HepG2 (cell line): Measurements from ENCODE around the gene NT5C3B. TPM values are rescaled to one million over a fixed set of nuclear protein-coding genes. Genes with fewer than 3 reads are reported as not detected.
A peak's percentile ranks its signal among the peaks of the same experiment; 100 is the strongest.

Experiments
- CEBPB ChIP-seq: IDR thresholded peaks from 2 replicates; pipeline ENCODE4 v1.6.1; 2011; ENCODE audit warnings: low read depth, low read length, improper control_type of control experiment, borderline replicate concordance
- DNMT1 ChIP-seq: sonication (generic); formaldehyde crosslinking; IDR thresholded peaks from 2 replicates; pipeline ENCODE4 v1.5.1; 2020; ENCODE audit warnings: mild to moderate bottlenecking, missing genetic modification reagents
- DR1 ChIP-seq: sonication (generic); formaldehyde crosslinking; IDR thresholded peaks from 2 replicates; pipeline ENCODE4 v1.8.0; 2021; ENCODE audit warnings: mild to moderate bottlenecking, missing genetic modification reagents, inconsistent platforms
- ELF4 ChIP-seq: sonication (generic); formaldehyde crosslinking; IDR thresholded peaks from 2 replicates; pipeline ENCODE4 v1.5.0; 2020; ENCODE audit warnings: missing genetic modification reagents, mild to moderate bottlenecking, moderate library complexity, borderline replicate concordance
- IRX3 ChIP-seq: sonication (generic); formaldehyde crosslinking; IDR thresholded peaks from 2 replicates; pipeline ENCODE4 v1.8.1; 2023; ENCODE audit warnings: mild to moderate bottlenecking, low read depth, missing genetic modification reagents, borderline replicate concordance
- JUND ChIP-seq: sonication (generic); formaldehyde crosslinking; IDR thresholded peaks from 2 replicates; pipeline ENCODE4 v1.8.0; 2022; ENCODE audit warnings: mild to moderate bottlenecking, missing genetic modification reagents
- MAFF ChIP-seq: IDR thresholded peaks from 2 replicates; pipeline ENCODE4 v1.6.1; 2011; ENCODE audit warnings: low read depth, low read length, improper control_type of control experiment
- MIXL1 ChIP-seq: IDR thresholded peaks from 2 replicates; pipeline ENCODE4 v1.6.1; 2016
- MXD4 ChIP-seq: IDR thresholded peaks from 2 replicates; pipeline ENCODE4 v1.6.1; 2016; ENCODE audit warnings: mild to moderate bottlenecking, missing biosample characterization, missing genetic modification reagents
- NCOA1 ChIP-seq: sonication (generic); formaldehyde crosslinking; IDR thresholded peaks from 2 replicates; pipeline ENCODE4 v1.9.0; 2021; ENCODE audit warnings: missing genetic modification reagents
- NR2F1 ChIP-seq, 2 experiments: fragments of 450-650 bp in 1 of 2; formaldehyde crosslinking in 1 of 2; IDR thresholded peaks; 2 replicates each; pipeline versions ENCODE4 v1.5.0 to v1.6.1; 2016 to 2020; ENCODE audit warnings: mild to moderate bottlenecking in 1 of 2, missing compliant biosample characterization in 1 of 2, missing genetic modification reagents in 1 of 2, moderate library complexity in 1 of 2
- SPEN ChIP-seq: sonication (generic); formaldehyde crosslinking; IDR thresholded peaks from 2 replicates; pipeline ENCODE4 v1.5.1; 2020; ENCODE audit warnings: low read depth, mild to moderate bottlenecking, missing genetic modification reagents
- SSRP1 ChIP-seq: IDR thresholded peaks from 2 replicates; pipeline ENCODE4 v1.6.1; 2016; ENCODE audit warnings: control low read depth
- TBP ChIP-seq: sonication (generic); formaldehyde crosslinking; IDR thresholded peaks from 2 replicates; pipeline ENCODE4 v1.5.0; 2020; ENCODE audit warnings: missing genetic modification reagents
- ZNF207 ChIP-seq: fragments of 450-650 bp; IDR thresholded peaks from 2 replicates; pipeline ENCODE4 v1.6.1; 2016; ENCODE audit warnings: antibody characterized with exemption, borderline replicate concordance
- ZNF224 ChIP-seq: sonication (generic); formaldehyde crosslinking; IDR thresholded peaks from 2 replicates; pipeline ENCODE4 v1.5.0; 2020; ENCODE audit warnings: mild to moderate bottlenecking, missing genetic modification reagents
- ZNF230 ChIP-seq: sonication (generic); formaldehyde crosslinking; IDR thresholded peaks from 2 replicates; pipeline ENCODE4 v1.4.0; 2020; ENCODE audit warnings: mild to moderate bottlenecking, missing genetic modification reagents
- ZNF326 ChIP-seq: sonication (generic); formaldehyde crosslinking; IDR thresholded peaks from 2 replicates; pipeline ENCODE4 v1.4.0; 2020; ENCODE audit warnings: missing genetic modification reagents, borderline replicate concordance
- ZNF550 ChIP-seq: sonication (generic); formaldehyde crosslinking; IDR thresholded peaks from 2 replicates; pipeline ENCODE4 v1.4.0; 2020; ENCODE audit warnings: mild to moderate bottlenecking, missing genetic modification reagents, borderline replicate concordance
- ZNF570 ChIP-seq: sonication (generic); formaldehyde crosslinking; IDR thresholded peaks from 2 replicates; pipeline ENCODE4 v1.4.0; 2020; ENCODE audit warnings: mild to moderate bottlenecking, missing genetic modification reagents, borderline replicate concordance
- ZNF614 ChIP-seq: IDR thresholded peaks from 2 replicates; pipeline ENCODE4 v1.6.1; 2018; ENCODE audit warnings: missing biosample characterization, missing genetic modification reagents, inconsistent platforms, borderline replicate concordance
- ZNF841 ChIP-seq: sonication (generic); formaldehyde crosslinking; IDR thresholded peaks from 2 replicates; pipeline ENCODE4 v1.8.1; 2023; ENCODE audit warnings: missing genetic modification reagents, borderline replicate concordance
- ZSCAN20 ChIP-seq: sonication (generic); formaldehyde crosslinking; IDR thresholded peaks from 2 replicates; pipeline ENCODE4 v1.4.0; 2020; ENCODE audit warnings: missing genetic modification reagents, mild to moderate bottlenecking, borderline replicate concordance
- ZSCAN21 ChIP-seq: sonication (generic); formaldehyde crosslinking; IDR thresholded peaks from 2 replicates; pipeline ENCODE4 v1.8.0; 2022; ENCODE audit warnings: mild to moderate bottlenecking, missing genetic modification reagents, moderate library complexity, borderline replicate concordance
- polyA plus RNA-seq, 8 experiments: library from polyadenylated mRNA; depleted of rRNA in 3 of 8; stranded (reverse) in 7 of 8; unstranded in 1 of 8; fragments of >200 nt; fragmentation: Illumina TruSeq in 4 of 8; extraction: Trizol in 4 of 8; gene quantifications; 2 replicates each; pipeline versions ENCODE4 v1.2.1 to v1.2.3, GENCODE V29; 2011 to 2016; ENCODE audit warnings: low read depth in 4 of 8, missing spikeins in 1 of 8, mixed read lengths in 1 of 8; ENCODE audit not compliant: insufficient read depth in 1 of 8
- total RNA-seq, 5 experiments: library from RNA; depleted of rRNA; stranded (reverse); fragments of >200 nt; fragmentation: Illumina TruSeq; extraction: Trizol; gene quantifications; 2 replicates each; pipeline ENCODE4 v1.2.3, GENCODE V29; 2016; ENCODE audit warnings: low read depth in 1 of 5
- TF ChIP-seq, protein P1 (sequence below): sonication (generic); formaldehyde crosslinking; IDR thresholded peaks from 2 replicates; pipeline ENCODE4 v1.5.1; 2020; ENCODE audit warnings: mild to moderate bottlenecking, missing genetic modification reagents, borderline replicate concordance
- TF ChIP-seq, protein P2 (sequence below): IDR thresholded peaks from 2 replicates; pipeline ENCODE4 v1.6.1; 2016; ENCODE audit warnings: missing compliant biosample characterization, missing genetic modification reagents, borderline replicate concordance
- TF ChIP-seq, protein P3 (sequence below): sonication (generic); formaldehyde crosslinking; IDR thresholded peaks from 2 replicates; pipeline ENCODE4 v1.5.0; 2020; ENCODE audit warnings: mild to moderate bottlenecking, missing genetic modification reagents

The NT5C3B gene
- total and polyA plus RNA-seq, 2 of the 13 experiments (the other 11 are each of a cell fraction or from before 2014, with no cell fraction given): 104 to 126 TPM

DNA sequence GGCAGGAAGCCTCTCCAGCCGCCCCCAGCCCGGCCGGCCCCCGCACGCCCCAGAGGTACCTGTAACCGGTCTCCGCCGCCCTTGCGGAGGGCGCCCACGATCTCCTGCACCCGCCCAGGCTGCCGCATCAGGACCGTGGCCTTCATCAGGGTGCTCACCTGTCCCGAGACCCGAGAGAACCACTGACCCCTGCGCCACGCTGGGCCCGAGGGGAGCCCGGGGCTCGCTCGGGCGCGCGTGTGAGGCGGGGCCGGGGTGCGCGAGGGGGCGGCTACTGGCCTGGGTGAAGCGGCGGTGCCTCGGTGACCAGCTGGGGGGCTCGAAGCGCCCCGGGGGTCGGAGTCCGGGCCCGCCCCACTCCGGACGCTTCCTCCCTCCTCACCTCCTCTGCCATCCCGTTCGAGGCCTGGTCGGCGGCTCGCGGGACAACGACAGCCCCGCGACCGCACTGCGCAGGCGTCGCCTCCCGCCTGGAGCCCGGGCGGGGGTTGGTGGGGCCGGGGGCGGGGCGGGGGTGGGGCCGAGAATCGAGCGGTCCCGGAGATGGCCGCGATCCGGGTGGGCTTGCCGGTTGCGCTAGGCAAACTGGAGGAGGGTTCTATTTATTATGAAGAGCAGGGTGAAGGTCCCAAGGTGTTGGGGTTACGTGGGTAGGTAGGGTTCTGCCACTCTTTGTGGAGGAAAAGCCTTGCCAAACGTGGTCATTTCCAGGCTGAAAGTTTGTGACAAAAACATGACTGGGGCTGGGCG is at the start of gene NT5C3B (continued):
- TF ChIP-seq ZNF550: no peak
- TF ChIP-seq, protein P1, sequence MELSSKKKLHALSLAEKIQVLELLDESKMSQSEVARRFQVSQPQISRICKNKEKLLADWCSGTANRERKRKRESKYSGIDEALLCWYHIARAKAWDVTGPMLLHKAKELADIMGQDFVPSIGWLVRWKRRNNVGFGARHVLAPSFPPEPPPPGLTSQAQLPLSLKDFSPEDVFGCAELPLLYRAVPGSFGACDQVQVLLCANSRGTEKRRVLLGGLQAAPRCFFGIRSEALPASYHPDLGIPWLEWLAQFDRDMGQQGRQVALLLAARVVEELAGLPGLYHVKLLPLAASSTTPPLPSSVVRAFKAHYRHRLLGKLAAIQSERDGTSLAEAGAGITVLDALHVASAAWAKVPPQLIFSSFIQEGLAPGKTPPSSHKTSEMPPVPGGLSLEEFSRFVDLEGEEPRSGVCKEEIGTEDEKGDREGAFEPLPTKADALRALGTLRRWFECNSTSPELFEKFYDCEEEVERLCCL (CRISPR knock-in tag): no peak
- TF ChIP-seq IRX3 (CRISPR knock-in tag): peak; percentile 74; the same call in 1 of the 2 replicates
- 0 out of 2 replicates have a peak, but pooled peaks have one; percentile 56 for TF ChIP-seq ZNF224 (CRISPR knock-in tag)
- no peak for TF ChIP-seq DR1 (CRISPR knock-in tag)
- no peak for TF ChIP-seq ZNF207
- peak; percentile 54; the same call in 1 of the 2 replicates for TF ChIP-seq ZSCAN20 (CRISPR knock-in tag)
- TF ChIP-seq ZNF841 (CRISPR knock-in tag): no peak
- no peak for TF ChIP-seq JUND (CRISPR knock-in tag)
- no peak for TF ChIP-seq NCOA1 (CRISPR knock-in tag)
- TF ChIP-seq MIXL1: no peak
- no peak for TF ChIP-seq MAFF
- no peak; the same call in 1 of the 2 replicates for TF ChIP-seq ELF4 (CRISPR knock-in tag)
- TF ChIP-seq ZNF614 (CRISPR knock-in tag): no peak
- TF ChIP-seq, protein P2, sequence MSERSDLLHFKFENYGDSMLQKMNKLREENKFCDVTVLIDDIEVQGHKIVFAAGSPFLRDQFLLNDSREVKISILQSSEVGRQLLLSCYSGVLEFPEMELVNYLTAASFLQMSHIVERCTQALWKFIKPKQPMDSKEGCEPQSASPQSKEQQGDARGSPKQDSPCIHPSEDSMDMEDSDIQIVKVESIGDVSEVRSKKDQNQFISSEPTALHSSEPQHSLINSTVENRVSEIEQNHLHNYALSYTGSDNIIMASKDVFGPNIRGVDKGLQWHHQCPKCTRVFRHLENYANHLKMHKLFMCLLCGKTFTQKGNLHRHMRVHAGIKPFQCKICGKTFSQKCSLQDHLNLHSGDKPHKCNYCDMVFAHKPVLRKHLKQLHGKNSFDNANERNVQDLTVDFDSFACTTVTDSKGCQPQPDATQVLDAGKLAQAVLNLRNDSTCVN (CRISPR knock-in tag): 0 out of 2 replicates have a peak, but pooled peaks have one; percentile 0
- no peak for TF ChIP-seq ZNF326 (CRISPR knock-in tag)
- TF ChIP-seq TBP: no peak
- peak; percentile 32; the same call in 1 of the 2 replicates for TF ChIP-seq ZSCAN21
- no peak for TF ChIP-seq SSRP1 (CRISPR knock-in tag)
- TF ChIP-seq SPEN: peak; percentile 76
- TF ChIP-seq DNMT1 (CRISPR knock-in tag): 0 out of 2 replicates have a peak, but pooled peaks have one; percentile 33
- TF ChIP-seq ZNF230 (CRISPR knock-in tag): 0 out of 2 replicates have a peak, but pooled peaks have one; percentile 37
- no peak for TF ChIP-seq ZNF570 (CRISPR knock-in tag)
- TF ChIP-seq, protein P3, sequence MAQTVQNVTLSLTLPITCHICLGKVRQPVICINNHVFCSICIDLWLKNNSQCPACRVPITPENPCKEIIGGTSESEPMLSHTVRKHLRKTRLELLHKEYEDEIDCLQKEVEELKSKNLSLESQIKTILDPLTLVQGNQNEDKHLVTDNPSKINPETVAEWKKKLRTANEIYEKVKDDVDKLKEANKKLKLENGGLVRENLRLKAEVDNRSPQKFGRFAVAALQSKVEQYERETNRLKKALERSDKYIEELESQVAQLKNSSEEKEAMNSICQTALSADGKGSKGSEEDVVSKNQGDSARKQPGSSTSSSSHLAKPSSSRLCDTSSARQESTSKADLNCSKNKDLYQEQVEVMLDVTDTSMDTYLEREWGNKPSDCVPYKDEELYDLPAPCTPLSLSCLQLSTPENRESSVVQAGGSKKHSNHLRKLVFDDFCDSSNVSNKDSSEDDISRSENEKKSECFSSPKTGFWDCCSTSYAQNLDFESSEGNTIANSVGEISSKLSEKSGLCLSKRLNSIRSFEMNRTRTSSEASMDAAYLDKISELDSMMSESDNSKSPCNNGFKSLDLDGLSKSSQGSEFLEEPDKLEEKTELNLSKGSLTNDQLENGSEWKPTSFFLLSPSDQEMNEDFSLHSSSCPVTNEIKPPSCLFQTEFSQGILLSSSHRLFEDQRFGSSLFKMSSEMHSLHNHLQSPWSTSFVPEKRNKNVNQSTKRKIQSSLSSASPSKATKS (CRISPR knock-in tag): no peak
- TF ChIP-seq NR2F1 (CRISPR knock-in tag; IDR thresholded peaks at IDR 0.05): no peak
- TF ChIP-seq MXD4 (CRISPR knock-in tag): peak; percentile 12; the same call in 1 of the 2 replicates
- no peak for TF ChIP-seq CEBPB
